DMS114 treated with DMSO at 0.1 percent for 48 hours (cell line): ENCODE data around the gene UBTD2.
"Not testable (repeated sequence)": the region's sequence is repeated elsewhere in the genome, so short reads cannot be mapped to it uniquely, and the experiment has no call there.

Experiments used
- DNase-seq: peaks from one replicate; lab custom pipeline; 2025; ENCODE audit not compliant: unreplicated experiment; lab: John Stamatoyannopoulos, UW

The UBTD2 gene

DNA sequence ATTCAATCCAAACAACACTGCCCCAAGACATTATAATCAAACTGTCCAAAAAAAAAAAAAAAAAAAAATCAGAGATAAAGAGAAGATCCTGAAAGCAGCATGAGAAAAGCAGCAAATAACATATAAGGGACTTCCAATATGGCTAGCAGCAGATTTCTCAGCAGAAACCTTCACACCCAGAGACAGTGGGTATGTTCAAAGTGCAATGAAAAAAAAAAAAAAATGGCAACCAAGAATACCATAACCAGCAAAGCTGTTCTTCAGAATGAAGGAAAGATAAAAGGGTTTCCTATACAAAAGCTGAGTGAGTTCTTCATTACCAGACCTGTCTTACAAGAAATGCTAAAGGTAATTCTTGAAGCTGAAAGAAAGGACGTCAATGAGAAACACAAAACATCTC, 32.1 kb downstream of the UBTD2 start:
- DNase-seq, result no peak

DNA sequence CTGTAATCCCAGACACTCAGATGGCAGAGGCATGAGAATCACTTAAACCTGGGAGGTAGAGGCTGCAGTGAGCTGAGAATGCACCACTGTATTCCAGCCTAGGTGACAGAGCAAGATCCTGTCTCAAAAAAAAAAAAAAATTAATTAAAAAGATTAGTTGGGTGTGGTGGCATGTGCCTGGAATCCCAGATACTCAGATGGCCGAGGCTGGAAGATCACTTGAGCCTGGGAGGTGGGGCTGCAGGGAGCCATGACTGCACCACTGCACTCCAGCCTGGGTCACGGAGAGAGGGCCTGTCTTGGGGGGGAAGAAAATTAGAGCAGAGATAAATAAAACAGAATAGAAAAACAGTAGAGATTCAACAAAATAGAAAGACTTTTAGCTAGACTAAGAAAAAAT, 34.9 kb downstream of the UBTD2 start:
- no peak for DNase-seq

DNA sequence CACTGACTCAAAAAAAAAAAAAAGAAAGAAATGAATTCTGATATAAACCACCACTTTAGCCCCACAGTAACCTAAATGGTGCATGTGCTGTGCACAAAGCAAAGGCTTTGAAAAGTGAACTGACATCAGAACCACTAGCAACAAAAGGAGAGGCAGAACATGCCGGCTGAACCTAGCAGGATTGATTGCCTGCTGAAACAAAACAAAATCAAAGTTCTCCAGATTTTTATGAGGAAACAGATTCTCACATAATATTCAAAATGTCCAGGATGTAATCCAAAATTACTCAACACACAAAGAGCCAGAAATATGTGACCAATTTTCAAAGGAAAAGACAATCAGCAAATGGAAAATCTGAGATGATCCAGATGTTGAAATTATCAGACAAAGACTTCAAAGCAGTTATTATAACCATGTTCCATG, 37.9 kb downstream of the UBTD2 start:
- no peak for DNase-seq

DNA sequence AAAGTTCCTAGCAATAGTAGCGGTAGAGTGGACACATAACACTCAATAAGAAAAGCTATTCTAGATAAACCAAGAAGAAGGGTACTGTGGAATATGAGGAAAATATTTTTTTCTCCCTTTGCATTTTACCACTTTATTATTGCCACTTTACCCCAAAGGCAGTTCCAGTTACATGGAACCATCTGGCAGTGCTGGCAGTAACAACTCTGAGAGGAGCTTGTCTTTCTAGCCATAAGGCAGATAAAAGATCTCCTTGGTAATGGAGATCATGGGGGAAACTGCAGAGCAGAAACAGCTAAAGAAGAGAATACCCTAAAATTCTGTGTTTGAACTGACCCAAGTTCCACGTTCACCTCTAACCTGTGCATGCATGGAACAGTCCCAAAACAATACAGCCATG, 38.5 kb downstream of the UBTD2 start:
- DNase-seq, result no peak

DNA sequence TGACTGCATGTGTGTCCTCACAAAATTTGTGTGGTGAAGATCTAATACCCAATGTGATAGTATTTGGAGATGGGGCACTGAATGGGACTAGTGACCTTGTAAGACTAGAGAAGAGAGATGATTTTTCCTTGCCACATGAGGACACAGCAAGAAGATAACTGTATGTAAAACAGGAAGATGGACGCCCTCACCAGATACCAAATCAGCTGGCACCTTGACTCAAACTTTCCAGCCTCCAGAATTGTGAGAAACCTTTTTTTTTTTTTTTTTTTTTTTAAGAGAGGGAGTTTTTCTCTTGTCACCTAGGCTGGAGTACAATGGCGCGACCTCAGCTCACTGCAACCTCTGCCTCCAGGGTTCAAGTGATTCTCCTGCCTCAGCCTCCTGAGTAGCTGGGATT, 40.3 kb downstream of the UBTD2 start:
- DNase-seq, result no peak

DNA sequence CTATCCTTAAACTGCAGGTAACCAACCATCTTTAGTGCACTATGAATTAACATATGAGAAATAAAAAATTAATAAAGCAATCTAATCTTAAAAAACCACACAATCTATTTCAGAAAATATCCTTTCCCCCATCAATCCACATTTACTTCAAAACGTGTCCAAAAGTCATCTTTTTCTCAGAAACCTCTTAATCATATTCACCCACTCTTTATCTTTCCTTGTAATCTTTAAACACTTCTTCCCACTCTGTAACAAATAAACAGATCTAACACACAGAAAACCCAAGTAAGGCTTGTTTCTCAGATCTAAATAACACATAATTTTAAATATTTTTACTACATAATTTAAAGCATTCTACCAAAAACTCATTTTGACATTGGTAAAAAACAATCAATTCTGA, 45.2 kb downstream of the UBTD2 start:
- DNase-seq, result no peak

DNA sequence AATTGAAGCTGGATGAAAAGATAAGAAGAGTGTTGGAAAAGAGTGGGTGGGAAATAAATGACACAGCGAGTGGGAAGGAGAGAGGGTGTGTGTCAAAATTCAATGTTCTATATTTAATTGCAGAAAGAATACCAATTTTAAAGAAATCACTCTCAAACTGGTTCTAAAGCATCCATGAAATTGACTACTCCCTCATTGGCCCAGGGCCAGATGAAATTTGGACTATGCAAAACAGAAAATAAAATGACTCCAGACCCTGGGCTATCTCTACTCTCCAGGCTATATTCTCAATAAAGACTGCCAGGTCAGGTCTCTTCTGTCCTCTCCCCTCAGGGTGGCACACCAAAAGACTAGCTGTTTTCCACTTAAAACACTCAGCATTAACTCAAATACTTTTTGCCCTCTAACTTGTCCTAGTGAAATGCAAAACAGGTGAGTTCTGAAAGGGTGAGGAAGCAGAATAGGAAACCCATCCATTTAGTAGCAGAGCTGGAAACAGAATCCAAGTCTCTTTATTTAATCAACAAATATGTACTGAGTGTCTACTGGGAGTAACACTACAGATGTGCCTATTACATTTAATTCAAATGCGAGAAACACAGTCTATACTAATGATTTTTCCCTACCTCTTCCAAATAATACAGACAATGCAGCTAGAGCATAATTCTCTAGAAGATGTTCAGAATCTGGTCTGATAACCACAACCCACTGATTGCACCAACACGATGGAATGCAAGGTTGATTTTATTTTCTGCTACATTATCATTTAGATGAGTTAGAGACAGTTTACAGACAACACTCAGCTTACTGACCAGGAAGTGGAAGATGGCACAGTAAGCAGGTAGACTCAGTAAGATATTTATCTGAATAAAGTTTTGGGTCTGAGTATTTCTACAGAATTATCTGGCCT, 47.5 kb downstream of the UBTD2 start:
- DNase-seq, result no peak

DNA sequence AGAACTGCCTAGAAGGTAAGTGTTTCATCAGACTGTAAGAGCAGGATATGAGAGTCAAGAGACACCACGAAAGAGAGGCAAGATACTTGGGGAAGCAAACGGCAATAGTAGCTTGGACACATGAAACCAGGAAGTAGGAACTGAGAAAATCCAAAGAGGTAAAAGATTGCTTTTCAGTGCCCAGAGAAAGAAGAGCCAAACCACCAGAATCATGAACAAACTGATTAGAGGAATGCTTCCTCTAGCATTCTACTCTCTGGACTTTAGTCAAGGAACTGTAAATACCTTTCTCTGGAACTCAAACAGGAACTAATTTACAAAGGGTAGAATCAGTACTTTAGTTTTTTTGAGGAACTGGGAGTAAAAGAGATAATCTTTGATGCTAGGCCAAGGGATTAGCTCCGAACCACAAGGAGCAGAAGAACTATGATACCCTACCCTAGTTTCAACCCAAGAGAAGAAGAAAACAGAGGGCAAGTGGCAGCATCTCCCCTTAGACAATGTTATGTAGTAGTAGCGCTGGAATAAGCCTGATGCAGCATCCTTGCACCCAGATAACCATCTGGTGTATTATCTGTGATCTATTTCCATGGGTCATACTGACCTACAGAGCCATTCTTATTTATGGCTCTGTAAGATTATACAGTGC, 48.3 kb downstream of the UBTD2 start:
- DNase-seq, result no peak

DNA sequence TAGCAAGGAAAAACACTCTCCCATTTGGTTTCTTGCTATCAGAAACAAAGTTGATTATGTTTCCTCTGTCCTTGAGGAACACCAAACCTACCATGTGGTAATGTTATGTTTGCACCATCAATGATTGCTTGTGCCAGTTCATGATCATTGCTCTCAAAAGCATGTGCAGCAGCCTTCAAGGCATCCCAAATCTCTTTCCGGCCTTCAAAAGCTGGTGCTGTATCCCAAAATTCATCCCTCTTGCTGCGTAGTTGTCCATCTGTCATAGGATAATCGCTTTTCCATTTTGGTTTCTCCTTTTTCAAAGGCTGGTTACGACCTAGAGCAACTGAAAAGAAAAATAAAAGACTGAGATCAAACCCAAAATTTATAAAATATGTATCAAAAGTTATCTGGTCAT, 49.5 kb downstream of the UBTD2 start:
- no peak for DNase-seq

DNA sequence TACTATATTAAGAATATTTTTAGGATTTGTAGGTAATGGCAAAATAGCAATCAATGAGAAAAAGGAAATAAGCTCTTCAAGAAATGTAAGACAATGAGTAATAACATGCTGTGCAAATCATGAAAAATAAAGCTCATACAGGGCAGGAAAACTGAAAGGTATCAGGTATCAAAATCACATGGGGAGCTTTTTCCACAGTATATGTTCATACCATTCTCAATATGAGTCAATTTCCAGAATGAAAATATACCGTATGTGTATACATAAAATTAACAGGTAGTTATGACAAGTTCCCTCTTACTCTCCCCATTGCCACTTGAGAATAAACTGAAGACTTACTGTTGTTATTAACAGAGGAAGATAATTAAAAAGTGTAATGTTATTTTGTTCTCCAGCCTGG, 53.7 kb downstream of the UBTD2 start:
- no peak for DNase-seq

DNA sequence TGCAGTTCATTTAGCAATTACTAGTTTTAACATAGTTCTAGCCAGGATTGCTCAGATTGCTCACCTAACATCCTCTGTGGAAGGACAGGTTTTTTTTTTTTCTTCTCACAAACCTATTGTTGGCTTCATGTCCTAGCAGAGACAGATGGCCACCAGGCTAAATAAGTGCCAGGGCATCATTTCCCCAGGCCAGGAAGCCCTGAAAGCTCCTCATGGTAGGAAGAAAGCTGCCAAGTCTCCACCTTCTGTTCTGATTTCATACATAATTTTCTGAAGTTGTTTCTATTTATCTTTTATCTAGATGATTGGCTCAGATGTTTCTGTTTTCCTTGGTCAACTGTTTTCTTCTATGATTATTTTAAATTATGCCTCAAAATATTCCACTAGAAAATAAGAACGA, 58.6 kb downstream of the UBTD2 start:
- no peak for DNase-seq

DNA sequence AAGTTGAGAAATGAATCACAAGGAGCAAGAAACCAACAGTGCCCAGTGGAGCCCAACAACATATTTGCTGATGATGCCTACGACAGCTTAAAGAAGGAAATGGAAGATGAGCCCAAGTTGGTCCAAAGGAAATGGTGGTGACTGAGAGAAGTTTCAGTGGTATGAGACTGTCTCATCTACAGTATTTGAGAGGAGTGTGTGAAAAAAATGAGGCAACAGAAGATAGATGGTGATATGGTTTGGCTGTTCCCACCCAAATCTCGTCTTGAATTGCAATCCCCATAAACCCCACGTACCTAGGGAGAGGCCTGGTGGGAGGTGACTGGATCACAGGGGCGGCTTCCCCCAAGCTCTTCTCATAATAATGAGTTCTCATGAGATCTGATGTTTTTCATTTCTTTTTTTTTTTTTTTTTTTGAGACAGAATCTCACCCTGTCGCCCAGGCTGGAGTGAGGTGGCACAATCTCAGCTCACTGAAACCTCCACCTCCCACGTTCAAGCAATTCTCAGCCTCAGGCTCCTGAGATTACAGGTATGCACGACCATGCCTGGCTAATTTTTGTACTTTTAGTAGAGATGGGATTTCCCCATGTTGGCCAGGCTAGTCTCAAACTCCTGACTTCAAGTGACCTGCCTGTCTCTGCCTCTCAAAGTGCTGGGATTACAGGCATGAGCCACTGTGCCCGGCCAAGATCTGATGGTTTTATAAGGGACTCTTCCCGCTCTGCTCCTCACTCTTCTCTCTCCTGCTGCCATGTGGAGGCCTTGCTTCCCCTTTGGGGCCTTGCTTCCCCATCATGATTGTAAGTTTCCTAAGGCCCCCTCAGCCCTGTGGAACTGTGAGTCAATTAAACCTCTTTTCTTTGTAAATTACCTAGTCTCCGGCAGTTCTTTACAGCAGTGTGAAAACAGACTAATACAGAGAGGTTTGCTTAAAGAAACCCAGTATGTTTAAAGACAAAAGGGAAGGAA, 59.4 kb downstream of the UBTD2 start:
- DNase-seq, result no peak

DNA sequence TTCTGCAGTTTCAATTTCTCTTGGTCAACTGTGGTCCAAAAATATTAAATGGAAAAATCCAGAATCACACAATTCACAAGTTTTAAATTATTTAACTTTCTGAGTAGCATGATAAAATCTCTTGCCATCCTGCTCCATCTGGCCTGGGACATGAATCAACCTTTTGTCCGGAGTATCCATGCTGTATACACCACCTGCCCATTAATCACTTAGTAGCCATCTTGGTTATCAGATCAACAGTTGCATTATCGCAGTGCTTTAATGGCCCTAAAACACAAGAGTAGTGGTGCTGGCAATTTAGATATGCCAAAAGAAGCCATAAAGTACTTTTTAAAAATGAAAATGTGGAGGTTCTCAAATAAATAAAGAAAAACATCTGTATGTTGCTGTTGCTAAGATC, 64.3 kb downstream of the UBTD2 start:
- DNase-seq, result no peak

DNA sequence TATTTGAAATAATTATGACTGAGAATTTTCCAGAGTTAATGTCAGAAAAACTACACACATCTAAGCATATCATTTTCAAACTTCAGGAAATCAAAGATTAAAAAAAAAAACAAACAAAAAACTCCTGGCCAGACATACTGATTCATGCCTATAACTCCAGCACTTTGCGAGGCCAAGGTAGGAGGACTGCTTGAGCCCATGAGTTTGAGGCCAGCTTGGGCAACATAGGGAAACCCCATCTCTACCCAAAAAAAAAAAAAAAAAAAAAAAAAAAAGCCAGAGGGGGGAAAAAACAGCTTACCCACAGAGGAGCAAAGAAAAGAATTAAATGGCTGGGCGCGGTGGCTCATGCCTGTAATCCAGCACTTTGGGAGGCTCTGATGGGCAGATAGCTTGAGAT, 67.2 kb downstream of the UBTD2 start:
- DNase-seq, result no peak

DNA sequence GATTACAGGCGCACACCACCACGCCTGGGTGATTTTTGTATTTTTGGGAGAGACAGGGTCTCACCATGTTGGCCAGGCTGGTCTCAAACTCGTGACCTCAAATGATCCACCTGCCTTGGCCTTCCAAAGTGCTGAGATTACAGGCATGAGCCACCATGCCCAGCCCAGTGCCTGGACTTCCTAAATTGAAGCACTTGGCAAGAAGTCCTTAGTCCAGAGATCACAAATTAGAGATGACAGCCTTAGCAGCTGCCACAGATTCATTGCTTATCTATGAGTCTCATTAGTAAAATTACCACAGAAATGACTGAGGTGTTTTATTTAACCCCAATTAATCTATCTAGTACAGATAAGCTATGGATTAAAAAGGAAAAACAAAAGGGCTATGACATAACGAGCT, 70.4 kb downstream of the UBTD2 start:
- DNase-seq, result no peak

DNA sequence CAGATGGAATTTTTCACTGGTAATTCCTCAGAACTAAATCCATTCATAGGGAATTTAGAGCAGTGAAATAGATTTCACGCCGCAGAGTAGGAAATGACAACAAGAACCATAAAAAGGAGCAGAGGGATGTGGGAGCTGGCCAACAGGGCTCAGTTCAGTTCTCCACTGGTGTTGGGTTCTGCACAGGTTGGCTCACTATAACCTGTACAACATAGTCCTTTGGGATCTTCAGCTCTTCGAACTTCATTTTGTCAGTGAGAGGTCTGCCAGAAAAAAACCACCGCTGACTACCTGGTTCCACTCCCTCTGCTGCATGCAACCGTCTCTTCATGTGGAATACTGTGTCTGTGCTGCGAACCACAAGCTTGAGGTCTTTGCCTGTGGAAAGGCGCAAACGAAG, 71.9 kb downstream of the UBTD2 start:
- no peak for DNase-seq

DNA sequence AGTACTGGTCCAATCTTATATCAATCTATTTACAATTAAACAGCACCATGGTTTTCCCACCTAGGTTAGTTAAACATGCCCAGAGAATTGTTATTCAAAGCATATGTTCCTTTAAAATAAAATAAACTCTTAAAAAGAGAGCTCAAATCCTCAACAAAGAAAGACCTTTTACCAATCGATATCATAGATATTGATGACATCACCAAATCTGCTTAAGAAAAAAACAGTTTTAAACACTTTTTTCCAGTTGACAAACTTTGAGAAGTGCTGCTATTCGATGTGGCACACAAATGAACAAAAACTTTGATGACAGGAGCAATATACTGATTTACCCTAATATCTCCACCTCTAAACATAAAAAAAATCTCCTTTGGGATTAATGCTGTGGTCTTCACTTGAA, 73.8 kb downstream of the UBTD2 start:
- no peak for DNase-seq

DNA sequence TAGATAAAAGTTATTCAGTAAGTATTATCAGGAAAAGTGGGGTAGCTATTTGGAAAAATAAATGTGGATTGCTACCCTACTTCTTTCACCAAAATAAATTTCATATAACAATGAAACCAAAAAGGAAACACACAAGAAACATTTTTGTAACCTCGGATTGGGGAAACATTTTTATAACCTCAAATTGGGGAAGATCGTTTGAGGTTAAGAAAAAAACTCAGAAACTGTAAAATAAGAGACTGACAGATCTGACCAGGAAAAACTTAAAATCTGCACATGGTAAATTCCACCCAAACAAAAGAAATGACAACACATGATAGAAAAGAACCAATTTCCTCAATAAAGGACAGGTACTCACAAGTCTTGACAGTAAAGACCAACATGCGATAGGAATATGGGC, 76.1 kb downstream of the UBTD2 start:
- no peak for DNase-seq

DNA sequence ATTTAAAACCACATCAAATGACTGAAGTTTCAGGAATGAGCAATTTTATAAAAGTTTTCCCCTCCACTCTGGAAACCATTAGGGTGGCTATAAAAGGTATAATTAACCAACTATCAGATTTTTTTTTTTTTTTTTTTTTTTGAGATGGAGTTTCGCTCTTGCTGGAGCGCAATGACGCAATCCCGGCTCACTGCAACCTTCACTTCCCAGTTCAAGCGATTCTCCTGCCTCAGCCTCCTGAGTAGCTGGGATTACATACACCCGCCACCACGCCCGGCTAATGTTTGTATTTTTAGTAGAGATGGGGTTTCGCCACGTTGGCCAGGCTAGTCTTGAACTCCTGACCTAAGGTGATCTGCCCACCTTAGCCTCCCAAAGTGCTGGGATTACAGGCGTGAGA, 77.6 kb downstream of the UBTD2 start:
- not testable (repeated sequence) for DNase-seq

DNA sequence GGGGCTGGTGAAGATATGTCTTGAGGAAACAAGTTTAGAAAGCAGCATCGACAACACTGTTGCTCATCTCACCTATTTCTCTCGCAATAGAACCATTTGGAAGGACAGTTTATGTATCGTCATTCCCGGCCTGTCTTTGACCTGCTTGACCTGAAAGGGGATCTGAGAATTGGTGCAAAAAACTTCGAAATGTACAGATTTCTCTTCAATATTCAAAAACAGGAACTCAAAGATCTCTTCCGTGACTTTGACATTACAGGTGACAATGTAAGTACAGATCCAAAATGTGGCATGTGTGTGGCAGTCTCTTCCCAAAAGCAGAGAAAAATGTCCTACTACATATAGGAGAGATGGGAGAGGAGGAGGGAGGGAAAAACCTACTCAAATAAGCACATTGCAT, 83.1 kb downstream of the UBTD2 start:
- no peak for DNase-seq

DNA sequence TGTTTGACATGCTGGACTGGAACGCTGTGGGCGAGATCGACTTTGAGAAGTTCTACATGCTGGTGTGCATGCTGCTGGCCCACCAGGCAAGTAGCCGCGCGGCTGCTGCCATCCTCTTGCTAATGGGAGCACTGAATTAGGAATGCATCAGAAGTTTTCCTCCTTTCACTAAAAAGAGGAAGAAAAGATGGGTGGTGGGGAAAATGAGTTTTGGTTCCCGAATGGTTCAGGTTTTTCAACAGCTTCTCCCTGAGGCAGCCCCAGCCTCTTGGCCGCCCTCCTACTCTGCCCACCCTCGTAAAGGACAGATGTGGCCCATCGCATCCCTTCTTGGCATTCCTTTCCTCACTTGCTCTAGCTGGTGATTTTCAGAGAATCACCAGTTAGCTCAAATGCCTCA, 84.1 kb downstream of the UBTD2 start:
- no peak for DNase-seq
